Ovary (tissue), 3 donors: Measurements from ENCODE around the gene CACNA1D.

ENCODE experiments used
- POLR2A ChIP-seq: fragments of 450-650 bp; IDR thresholded peaks from one replicate; pipeline ENCODE4 v1.6.1; 2017; ENCODE audit warnings: antibody characterized with exemption, mild to moderate bottlenecking, moderate library complexity
- TF ChIP-seq, protein P1 (sequence below), 3 donors: fragments of 450-650 bp in 2 of 3; fragments of 200-600 bp in 1 of 3; IDR thresholded peaks; one replicate each; pipeline versions ENCODE4 v1.5.1 to v1.8.0; 2016 to 2022; ENCODE audit warnings: antibody characterized with exemption in 3 of 3, mild to moderate bottlenecking in 1 of 3
- donor health status: DM: no; HTN: no; CAD: no.

DNA sequence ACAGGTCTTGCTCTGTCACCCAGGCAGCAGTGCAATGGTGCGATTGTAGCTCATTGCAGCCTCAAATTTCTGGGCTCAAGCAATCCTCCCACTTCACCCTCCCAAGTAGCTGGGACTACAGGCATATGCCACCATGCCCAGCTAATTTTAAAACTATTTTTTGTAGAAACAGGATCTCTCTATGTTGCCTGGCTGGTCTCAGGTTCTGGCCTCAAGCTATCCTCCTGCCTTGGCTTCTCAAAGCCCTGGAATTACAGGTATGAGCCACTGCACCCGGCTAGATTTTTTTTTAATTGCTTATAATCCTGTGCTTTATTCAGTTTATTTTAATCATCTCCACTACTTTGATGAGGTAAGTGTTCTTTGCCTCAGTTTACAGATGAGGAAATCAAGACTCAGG is 195.3 kb downstream of the CACNA1D start:
- TF ChIP-seq, protein P1, sequence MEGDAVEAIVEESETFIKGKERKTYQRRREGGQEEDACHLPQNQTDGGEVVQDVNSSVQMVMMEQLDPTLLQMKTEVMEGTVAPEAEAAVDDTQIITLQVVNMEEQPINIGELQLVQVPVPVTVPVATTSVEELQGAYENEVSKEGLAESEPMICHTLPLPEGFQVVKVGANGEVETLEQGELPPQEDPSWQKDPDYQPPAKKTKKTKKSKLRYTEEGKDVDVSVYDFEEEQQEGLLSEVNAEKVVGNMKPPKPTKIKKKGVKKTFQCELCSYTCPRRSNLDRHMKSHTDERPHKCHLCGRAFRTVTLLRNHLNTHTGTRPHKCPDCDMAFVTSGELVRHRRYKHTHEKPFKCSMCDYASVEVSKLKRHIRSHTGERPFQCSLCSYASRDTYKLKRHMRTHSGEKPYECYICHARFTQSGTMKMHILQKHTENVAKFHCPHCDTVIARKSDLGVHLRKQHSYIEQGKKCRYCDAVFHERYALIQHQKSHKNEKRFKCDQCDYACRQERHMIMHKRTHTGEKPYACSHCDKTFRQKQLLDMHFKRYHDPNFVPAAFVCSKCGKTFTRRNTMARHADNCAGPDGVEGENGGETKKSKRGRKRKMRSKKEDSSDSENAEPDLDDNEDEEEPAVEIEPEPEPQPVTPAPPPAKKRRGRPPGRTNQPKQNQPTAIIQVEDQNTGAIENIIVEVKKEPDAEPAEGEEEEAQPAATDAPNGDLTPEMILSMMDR (IDR thresholded peaks at IDR 0.05), result no peak
- TF ChIP-seq POLR2A, result no peak
